Tibial nerve (tissue), 3 donors: ENCODE measurements around the gene SLC25A44.

ENCODE experiments used
- POLR2A ChIP-seq, 2 donors: fragments of 450-650 bp; IDR thresholded peaks; one replicate each; pipeline ENCODE4 v1.6.1; 2017; ENCODE audit warnings: antibody characterized with exemption in 2 of 2, mild to moderate bottlenecking in 2 of 2, moderate library complexity in 2 of 2
- TF ChIP-seq, protein P1 (sequence below), 5 experiments: fragments of 200-600 bp in 3 of 5; fragments of 450-650 bp in 2 of 5; sonication (generic) in 3 of 5; IDR thresholded peaks; one replicate each; pipeline ENCODE4 v1.5.1; 2016 to 2019; ENCODE audit warnings: antibody characterized with exemption in 5 of 5, mild to moderate bottlenecking in 3 of 5, moderate library complexity in 2 of 5

DNA sequence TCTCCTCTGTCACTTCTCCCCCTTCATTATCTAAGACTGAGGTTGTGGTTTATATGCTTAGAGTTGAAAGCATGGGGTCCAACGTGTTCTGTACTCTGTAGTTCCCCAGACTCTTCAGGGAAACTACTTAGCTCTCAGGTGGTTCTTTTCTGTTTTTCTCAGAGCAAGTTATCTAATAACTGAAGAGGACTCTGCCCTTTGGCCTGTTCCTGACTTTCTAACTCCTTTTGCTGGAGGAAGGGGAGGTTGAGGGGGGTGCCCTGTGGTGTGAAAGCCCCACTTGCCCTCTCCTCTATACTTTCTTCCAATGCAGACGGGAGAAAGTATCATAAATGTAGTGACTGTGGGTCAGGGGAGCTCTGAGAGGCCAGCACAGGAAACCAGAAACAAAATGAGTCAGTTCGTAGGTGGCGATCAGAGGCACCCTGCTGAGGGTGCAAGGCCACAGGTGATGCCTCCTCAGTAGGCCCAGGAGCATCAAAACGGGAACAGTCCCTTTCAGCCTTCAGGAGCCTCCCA is 5.0 kb downstream of the SLC25A44 start:
- TF ChIP-seq, protein P1, sequence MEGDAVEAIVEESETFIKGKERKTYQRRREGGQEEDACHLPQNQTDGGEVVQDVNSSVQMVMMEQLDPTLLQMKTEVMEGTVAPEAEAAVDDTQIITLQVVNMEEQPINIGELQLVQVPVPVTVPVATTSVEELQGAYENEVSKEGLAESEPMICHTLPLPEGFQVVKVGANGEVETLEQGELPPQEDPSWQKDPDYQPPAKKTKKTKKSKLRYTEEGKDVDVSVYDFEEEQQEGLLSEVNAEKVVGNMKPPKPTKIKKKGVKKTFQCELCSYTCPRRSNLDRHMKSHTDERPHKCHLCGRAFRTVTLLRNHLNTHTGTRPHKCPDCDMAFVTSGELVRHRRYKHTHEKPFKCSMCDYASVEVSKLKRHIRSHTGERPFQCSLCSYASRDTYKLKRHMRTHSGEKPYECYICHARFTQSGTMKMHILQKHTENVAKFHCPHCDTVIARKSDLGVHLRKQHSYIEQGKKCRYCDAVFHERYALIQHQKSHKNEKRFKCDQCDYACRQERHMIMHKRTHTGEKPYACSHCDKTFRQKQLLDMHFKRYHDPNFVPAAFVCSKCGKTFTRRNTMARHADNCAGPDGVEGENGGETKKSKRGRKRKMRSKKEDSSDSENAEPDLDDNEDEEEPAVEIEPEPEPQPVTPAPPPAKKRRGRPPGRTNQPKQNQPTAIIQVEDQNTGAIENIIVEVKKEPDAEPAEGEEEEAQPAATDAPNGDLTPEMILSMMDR (IDR thresholded peaks at IDR 0.05) = no peak
- no peak for TF ChIP-seq POLR2A (IDR thresholded peaks at IDR 0.05)
